ENCODE data around the gene MTR.

MTR gene

DNA sequence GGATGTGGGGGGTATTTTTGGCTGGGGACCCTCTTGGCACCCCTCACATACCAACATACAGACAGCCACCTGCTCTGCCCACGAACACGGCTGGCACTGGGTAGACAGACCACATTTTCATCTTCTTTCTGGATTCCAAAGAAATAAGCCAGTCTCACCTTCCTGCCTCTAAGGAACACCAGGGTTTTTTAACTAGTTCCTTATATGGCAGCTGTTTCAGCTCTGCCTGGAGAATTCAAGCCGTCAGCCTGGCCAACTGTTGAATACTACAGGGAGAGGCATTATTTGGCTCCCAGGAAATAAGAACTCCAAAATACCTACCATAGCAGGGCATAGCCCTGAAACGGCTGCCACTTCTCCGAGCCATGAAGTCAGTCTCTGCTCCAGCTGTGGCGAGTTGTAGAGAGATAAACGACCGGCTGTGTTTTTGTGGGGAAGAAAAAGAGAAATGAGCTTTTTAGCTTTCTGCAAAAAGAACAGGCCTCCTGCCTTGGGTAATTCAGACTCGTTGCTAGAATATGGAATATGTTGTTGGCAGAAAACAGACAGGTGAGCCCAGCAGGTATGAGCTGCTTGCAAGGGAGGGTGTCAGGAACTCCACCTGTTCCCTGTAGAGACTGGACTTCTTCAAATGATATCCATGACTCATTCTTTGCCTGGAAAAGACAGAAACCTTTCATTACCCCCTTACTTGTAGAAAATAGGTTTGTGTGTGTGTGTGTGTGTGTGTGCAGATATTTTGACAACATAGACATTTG, 157.3 kb downstream of the MTR start:
- no peak for DNase-seq (ENCODE audit: low read depth in 2 of 2)

DNA sequence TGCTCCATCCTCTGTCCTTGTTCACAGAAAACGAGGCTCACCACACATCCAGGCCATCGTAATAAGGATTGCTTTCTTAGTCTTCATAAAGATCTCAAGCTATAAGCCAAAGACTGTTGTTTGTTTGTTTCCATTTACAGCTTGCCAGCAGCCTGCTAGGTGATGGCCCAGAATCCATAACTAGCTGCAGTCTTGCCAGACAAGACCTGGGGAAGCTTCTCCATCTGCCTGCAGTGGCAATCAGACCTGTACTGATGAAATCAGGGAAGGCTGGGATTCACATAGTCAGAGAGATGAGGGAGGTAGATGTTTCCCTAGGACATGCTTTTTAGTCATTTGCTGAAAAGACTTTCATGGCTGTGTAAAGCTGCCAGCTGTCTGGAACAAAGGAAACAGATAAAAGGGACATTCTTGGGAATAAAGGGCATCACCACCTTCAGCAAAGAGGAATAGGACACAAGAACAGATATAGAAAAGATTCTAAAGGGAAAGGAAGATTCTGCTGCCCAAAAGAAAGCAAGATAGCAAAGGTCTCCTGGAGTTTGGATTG, 158.1 kb downstream of the MTR start:
- no peak for DNase-seq (ENCODE audit: low read depth in 2 of 2)

Data from stimulated activated CD8-positive, alpha-beta memory T cell treated with anti-CD3 and anti-CD28 coated beads, Interleukin-2, amount 100 ng/mL, for 48 hours (primary cell).